ENCODE measurements around the gene INSYN1. TPM values are rescaled to one million over a fixed set of nuclear protein-coding genes. Genes with fewer than 3 reads are reported as not detected.

INSYN1 gene
- total RNA-seq, 1 experiment from 2014 or later, result not detected

DNA sequence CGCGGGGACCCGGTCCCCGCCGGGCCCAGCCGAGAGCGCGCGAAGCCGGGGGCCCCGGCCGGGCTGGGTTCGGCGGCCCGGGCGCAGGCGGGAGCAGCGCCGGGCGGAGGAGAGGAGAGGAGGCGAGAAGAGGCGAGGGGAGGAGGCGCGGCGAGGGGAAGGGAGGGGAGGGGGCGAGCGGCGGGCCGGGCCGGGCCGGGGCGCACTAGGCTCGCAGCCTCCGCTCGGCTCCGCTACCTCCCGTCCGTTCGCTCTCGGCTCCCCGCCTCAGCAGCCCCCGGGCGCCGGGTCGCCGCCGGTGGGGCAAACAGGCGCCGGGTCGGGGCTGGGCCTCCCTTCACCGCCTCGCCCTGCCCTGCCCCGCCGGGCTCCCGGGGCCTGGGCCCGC is 351 bp downstream of the INSYN1 start:
- no TSS peak for BruUV-seq (replicated peaks)
- H3K36me3 Mint-ChIP-seq (ENCODE audit: insufficient read depth, unreplicated experiment), result peaks cover 4% of the 10 kb centered on the region
- no peak overlapping the region for H3K4me3 Mint-ChIP-seq (ENCODE audit: unreplicated experiment)

DNA sequence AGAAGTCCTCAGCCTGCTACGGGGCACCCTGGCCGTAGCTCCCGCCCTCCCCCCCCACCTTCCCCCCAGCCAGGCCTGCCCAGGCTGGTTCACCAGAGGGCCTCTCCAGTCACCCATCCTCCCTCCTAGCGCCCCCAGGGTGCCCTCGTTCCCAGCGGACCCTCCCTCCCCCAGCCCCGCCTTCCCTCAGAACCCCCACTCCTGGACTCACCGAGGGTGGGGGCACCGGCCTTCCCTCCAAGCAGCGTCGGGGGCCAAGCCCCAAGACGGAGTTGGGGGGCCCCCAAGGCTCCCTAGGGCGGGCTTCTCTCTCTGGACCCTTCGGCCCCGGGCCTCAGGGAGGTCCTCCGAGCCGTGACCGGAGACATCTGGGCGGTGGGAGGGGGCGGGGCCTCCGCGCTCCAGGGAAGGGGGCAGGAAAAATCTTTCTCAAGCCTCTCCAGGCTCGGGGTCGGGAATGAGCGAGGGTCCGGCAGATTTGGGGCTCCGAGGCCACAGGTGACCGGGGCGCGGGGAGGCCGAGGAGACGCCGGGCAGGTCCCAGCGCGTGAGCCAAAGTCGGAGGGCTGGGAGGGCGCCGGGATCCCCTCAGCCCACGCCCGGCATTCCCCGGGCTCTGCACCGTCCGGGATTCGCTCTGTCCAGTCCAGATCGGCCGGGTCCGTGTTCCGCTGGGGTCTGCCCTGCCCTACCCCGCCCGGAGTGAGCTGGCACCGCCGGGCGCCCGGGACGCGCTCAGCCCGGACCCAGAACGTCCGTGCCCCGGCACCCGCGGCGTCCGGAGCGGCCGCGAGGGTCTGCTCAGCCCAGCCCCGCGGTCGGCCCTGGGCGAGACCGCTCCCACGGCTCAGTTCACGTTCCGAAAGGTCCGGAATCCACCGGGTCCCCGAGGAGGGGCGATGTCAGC is 999 bp downstream of the INSYN1 start:
- CTCF ChIA-PET, result no interaction called here
- Mint-ChIP-seq H3K4me1 (ENCODE audit: insufficient read depth, unreplicated experiment) (no peaks in the 10 kb centered on the region), H3K36me3 (ENCODE audit: insufficient read depth, unreplicated experiment) (peaks cover 4% of the 10 kb centered on the region), H3K27ac (ENCODE audit: low read depth, unreplicated experiment) (no peak overlapping the region), H3K27me3 (ENCODE audit: insufficient read depth, unreplicated experiment) (peaks cover 67% of the 10 kb centered on the region), H3K9me3 (ENCODE audit: unreplicated experiment) (no peaks in the 10 kb centered on the region), H3K4me3 (ENCODE audit: unreplicated experiment) (no peak overlapping the region)
- intact Hi-C loops (cut with micrococcal nuclease), result no loop called here
- BruUV-seq (replicated peaks), result no TSS peak
- POLR2A ChIA-PET, result no interaction called here
- TF ChIP-seq, protein P1, sequence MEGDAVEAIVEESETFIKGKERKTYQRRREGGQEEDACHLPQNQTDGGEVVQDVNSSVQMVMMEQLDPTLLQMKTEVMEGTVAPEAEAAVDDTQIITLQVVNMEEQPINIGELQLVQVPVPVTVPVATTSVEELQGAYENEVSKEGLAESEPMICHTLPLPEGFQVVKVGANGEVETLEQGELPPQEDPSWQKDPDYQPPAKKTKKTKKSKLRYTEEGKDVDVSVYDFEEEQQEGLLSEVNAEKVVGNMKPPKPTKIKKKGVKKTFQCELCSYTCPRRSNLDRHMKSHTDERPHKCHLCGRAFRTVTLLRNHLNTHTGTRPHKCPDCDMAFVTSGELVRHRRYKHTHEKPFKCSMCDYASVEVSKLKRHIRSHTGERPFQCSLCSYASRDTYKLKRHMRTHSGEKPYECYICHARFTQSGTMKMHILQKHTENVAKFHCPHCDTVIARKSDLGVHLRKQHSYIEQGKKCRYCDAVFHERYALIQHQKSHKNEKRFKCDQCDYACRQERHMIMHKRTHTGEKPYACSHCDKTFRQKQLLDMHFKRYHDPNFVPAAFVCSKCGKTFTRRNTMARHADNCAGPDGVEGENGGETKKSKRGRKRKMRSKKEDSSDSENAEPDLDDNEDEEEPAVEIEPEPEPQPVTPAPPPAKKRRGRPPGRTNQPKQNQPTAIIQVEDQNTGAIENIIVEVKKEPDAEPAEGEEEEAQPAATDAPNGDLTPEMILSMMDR (IDR thresholded peaks at IDR 0.05; ENCODE audit: unreplicated experiment), result no peak
- no peak for DNase-seq (ENCODE audit: unreplicated experiment)

More for the DNA sequence above, 351 bp downstream of the INSYN1 start:
- TF ChIP-seq, protein P1 (IDR thresholded peaks at IDR 0.05; ENCODE audit: unreplicated experiment), result no peak
- ChIA-PET POLR2A (no interaction called here), CTCF (no interaction called here)
- Mint-ChIP-seq H3K9me3 (ENCODE audit: unreplicated experiment) (no peaks in the 10 kb centered on the region), H3K27me3 (ENCODE audit: insufficient read depth, unreplicated experiment) (peaks cover 60% of the 10 kb centered on the region), H3K4me1 (ENCODE audit: insufficient read depth, unreplicated experiment) (no peaks in the 10 kb centered on the region), H3K27ac (ENCODE audit: low read depth, unreplicated experiment) (no peak overlapping the region)
- intact Hi-C loops (cut with micrococcal nuclease), result no loop called here
- DNase-seq (ENCODE audit: unreplicated experiment), result no peak

DNA sequence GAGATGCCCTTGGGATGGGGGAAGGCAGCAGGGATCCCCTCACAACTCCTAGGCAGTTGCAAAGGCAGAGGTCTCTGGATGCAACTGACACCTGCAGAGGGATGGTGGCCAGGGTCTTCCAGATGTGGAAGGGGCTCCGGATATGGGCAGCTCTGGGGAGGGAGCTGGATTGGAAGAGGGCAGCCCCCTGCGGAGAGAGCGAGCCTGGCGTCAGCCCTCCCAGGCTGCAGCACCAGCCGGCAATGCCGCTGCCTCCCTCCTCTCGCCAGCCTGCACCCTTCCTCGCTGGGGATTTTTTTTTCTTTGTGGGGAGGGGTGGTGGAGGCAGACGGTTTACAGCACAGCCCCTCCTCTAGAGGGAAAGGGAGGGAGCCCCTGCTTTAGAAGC is 1.6 kb downstream of the INSYN1 start:
- H3K27me3 Mint-ChIP-seq (ENCODE audit: insufficient read depth, unreplicated experiment), result peaks cover 73% of the 10 kb centered on the region
- H3K27ac Mint-ChIP-seq (ENCODE audit: low read depth, unreplicated experiment), result no peak overlapping the region
- TF ChIP-seq, protein P1 (IDR thresholded peaks at IDR 0.05; ENCODE audit: unreplicated experiment), result no peak
- H3K4me1 Mint-ChIP-seq (ENCODE audit: insufficient read depth, unreplicated experiment), result no peaks in the 10 kb centered on the region
- CTCF ChIA-PET, result no interaction called here
- intact Hi-C loops (cut with micrococcal nuclease), result no loop called here
- no peak overlapping the region for H3K4me3 Mint-ChIP-seq (ENCODE audit: unreplicated experiment)
- POLR2A ChIA-PET, result no interaction called here
- peaks cover 4% of the 10 kb centered on the region for H3K36me3 Mint-ChIP-seq (ENCODE audit: insufficient read depth, unreplicated experiment)
- BruUV-seq (replicated peaks), result no TSS peak
- no peaks in the 10 kb centered on the region for H3K9me3 Mint-ChIP-seq (ENCODE audit: unreplicated experiment)
- no peak for DNase-seq (ENCODE audit: unreplicated experiment)

DNA sequence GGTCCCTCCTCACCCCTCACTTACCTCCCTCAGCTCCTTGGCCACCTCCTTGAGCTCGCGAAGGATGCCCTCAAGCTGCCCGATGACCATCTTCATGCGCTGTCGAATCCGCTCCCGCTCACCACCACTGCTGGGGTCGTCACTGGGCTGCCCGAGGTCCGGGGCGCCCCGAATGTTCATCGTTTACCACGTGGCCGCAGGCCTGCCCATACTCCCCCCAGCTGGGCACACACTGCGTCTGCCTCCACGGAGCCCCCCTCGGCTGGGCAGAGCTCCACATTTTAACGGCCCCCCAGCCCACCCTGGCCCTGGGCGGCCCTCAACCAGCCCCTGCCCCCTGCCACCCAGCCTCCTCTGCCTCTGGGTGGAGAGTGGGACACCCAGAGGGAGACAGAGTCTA is 2.2 kb downstream of the INSYN1 start:
- DNase-seq (ENCODE audit: unreplicated experiment), result no peak
- Mint-ChIP-seq H3K9me3 (ENCODE audit: unreplicated experiment) (no peaks in the 10 kb centered on the region), H3K27me3 (ENCODE audit: insufficient read depth, unreplicated experiment) (peaks cover 76% of the 10 kb centered on the region), H3K36me3 (ENCODE audit: insufficient read depth, unreplicated experiment) (peaks cover 4% of the 10 kb centered on the region), H3K4me1 (ENCODE audit: insufficient read depth, unreplicated experiment) (no peaks in the 10 kb centered on the region), H3K4me3 (ENCODE audit: unreplicated experiment) (no peak overlapping the region), H3K27ac (ENCODE audit: low read depth, unreplicated experiment) (no peak overlapping the region)
- TF ChIP-seq, protein P1 (IDR thresholded peaks at IDR 0.05; ENCODE audit: unreplicated experiment), result no peak
- ChIA-PET CTCF (no interaction called here), POLR2A (no interaction called here)
- no TSS peak for BruUV-seq (replicated peaks)
- intact Hi-C loops (cut with micrococcal nuclease), result no loop called here

Data from MCF 10A (cell line).